ENCODE data around the gene WDR77.

DNA sequence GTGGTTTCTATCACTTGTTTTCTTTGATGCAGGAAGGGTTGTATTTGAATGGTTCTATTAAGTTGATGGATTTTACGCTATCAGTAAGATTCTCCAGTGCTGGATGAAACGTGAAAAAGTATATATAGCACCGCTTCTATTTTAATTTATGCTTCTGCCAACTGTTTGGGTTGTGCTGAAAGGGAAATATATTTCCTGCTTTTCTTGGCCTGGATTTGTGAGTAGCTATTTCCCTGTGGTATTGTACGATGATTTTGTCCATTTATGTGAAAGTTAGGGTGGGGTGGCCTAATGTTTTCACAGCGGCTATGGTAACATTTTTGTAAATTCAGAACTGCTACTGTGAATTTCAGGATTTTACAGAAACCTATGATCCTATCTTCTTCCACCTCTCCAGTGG is 25.1 kb upstream of the WDR77 start:
- no peak for TF ChIP-seq POLR2A (IDR thresholded peaks at IDR 0.05; ENCODE audit: low read depth, low read length)
- no peak for TF ChIP-seq POLR2AphosphoS5 (IDR thresholded peaks at IDR 0.05; ENCODE audit: low read depth, low read length)
- no peak for TF ChIP-seq TAF1 (IDR thresholded peaks at IDR 0.05; ENCODE audit: borderline replicate concordance, low read depth, low read length)
